Measurements from ENCODE around the gene CD24.

- TF ChIP-seq CTCF (IDR thresholded peaks at IDR 0.05) (no peak), POLR2A (IDR thresholded peaks at IDR 0.05) (no peak)
Observed at GRCh38 chr6:106959985-106960384, 14.5 kb downstream of the CD24 start.

Measured in uterus (tissue), 2 donors.